ENCODE data around the gene TDRD1.

DNA sequence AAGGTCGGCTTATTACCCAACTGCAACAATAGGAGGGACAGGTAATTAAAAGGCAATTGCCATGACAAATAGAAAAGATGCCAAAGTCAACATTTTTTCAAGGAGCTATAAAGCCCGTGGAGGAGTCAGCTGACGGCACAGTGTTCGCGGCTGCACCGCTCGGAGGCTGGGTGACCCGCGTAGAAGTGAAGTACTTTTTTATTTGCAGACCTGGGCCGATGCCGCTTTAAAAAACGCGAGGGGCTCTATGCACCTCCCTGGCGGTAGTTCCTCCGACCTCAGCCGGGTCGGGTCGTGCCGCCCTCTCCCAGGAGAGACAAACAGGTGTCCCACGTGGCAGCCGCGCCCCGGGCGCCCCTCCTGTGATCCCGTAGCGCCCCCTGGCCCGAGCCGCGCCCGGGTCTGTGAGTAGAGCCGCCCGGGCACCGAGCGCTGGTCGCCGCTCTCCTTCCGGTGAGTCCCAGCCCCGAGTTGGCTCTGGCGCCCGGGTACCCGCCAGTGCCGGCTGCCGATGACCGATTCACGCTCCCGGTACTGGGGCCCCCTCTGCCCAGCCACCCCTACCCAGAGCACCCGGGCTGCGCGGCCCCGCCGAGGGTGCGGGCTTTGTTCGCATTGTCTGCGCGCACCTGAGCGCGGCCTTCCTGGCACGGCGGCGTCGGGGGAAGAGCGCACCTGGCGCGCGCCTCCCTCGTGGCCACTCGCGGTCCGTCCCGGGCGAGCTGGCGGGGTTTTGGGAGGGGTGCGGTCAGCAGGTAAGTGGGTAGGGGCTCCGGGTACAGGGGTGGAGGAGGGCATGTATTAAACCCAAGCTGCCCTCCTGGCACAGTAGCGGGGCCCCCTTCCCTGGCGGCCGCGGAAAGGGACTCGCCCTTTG, 60.2 kb downstream of the TDRD1 start, which contains the start of gene VWA2:
- TF ChIP-seq EZH2 (IDR thresholded peaks at IDR 0.05; ENCODE audit: borderline replicate concordance, low read depth, low read length, poor library complexity, severe bottlenecking), result peak; percentile 99
- TF ChIP-seq, protein P1, sequence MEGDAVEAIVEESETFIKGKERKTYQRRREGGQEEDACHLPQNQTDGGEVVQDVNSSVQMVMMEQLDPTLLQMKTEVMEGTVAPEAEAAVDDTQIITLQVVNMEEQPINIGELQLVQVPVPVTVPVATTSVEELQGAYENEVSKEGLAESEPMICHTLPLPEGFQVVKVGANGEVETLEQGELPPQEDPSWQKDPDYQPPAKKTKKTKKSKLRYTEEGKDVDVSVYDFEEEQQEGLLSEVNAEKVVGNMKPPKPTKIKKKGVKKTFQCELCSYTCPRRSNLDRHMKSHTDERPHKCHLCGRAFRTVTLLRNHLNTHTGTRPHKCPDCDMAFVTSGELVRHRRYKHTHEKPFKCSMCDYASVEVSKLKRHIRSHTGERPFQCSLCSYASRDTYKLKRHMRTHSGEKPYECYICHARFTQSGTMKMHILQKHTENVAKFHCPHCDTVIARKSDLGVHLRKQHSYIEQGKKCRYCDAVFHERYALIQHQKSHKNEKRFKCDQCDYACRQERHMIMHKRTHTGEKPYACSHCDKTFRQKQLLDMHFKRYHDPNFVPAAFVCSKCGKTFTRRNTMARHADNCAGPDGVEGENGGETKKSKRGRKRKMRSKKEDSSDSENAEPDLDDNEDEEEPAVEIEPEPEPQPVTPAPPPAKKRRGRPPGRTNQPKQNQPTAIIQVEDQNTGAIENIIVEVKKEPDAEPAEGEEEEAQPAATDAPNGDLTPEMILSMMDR (conservative IDR thresholded peaks at IDR 0.05; ENCODE audit: low read depth, low read length), result peak; percentile 27
